ENCODE data around the gene KLRC4. TPM values are rescaled to one million over a fixed set of nuclear protein-coding genes. Genes with fewer than 3 reads are reported as not detected.

KLRC4 gene
- total and polyA plus RNA-seq, 2 of the 8 experiments (the other 6 are each of a cell fraction or from before 2014, with no cell fraction given), result not detected

DNA sequence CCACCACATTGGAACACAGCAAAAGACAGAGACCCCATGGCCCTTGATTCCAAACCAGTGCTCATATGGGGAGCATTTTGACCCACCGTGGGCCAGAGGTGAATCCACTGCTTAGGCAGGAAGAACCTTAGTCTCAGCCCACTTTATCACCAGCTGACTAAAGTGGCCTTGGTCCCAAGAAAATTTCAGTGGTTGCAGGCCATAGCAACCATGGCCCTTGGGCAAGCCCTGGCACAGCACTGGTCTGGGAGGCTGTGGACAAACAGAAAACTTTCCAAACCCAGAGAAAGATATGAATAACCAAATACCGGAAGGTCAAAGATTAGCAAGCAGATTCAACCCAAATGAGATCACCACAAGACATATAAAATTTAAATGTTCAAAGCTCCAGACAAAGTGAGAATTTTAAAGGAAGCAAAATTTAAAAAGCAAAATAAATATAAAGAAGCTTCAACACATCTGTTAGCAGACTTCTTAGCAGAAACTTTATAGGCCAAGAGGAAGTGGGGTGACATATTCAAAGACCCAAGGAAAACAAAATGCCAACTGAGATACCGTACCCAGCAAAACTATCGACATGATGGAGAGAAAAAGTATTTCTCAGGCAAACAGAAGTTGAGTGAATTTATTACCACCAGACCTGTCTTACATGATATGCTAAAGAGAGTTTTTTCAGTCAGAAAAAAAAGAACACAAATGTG lies 27.5 kb downstream of the KLRC4 start:
- no peak overlapping the region for H2BK20ac ChIP-seq (ENCODE audit: low read length)
- H3K4me2 ChIP-seq (ENCODE audit: insufficient read depth in 1 of 2, low read depth in 2 of 2, low read length in 2 of 2), result no peak overlapping the region
- H3K9ac ChIP-seq (replicated peaks in 1 of 4; ENCODE audit: extremely low read depth in 1 of 4, low read depth in 3 of 4, low read length in 3 of 4), result no peak overlapping the region
- H3K56ac ChIP-seq (replicated peaks; ENCODE audit: insufficient read length, low read depth, low read length), result no peak overlapping the region
- H3K36me3 ChIP-seq (ENCODE audit: control insufficient read depth in 2 of 4, insufficient read depth in 4 of 4, low read length in 3 of 4), result no peaks in the 10 kb centered on the region
- POLR2A ChIA-PET (ENCODE audit: partially characterized antibody), result no interaction called here
- no peak overlapping the region for H3K23ac ChIP-seq (ENCODE audit: insufficient read length)
- H2BK12ac ChIP-seq (ENCODE audit: low read depth, low read length), result no peak overlapping the region
- H4K5ac ChIP-seq (ENCODE audit: insufficient read length, low read depth, low read length), result no peak overlapping the region
- DNase-seq (ENCODE audit: low read depth in 1 of 2, low spot score in 2 of 2), result no peak
- H3K4me1 ChIP-seq (replicated peaks in 1 of 4; ENCODE audit: control insufficient read depth in 3 of 4, insufficient read depth in 4 of 4, low read length in 3 of 4), result no peaks in the 10 kb centered on the region
- no peak for FAIRE-seq
- H3K4ac ChIP-seq (replicated peaks; ENCODE audit: insufficient read length, low read depth, low read length), result no peak overlapping the region
- no peaks in the 10 kb centered on the region for H4K20me1 ChIP-seq (replicated peaks in 1 of 2; ENCODE audit: control insufficient read depth in 1 of 2, insufficient read depth in 2 of 2, low read length in 2 of 2)
- H2BK5ac ChIP-seq (ENCODE audit: low read depth, low read length), result no peak overlapping the region
- H2BK15ac ChIP-seq (ENCODE audit: low read length), result no peak overlapping the region
- WGBS, 2 experiments (ENCODE audit: extremely low coverage in 1 of 2, insufficient coverage in 1 of 2, insufficient read length in 1 of 2, insufficient replicate concordance in 2 of 2, low coverage in 1 of 2, low lambda C conversion rate in 2 of 2, missing lambda C conversion rate in 1 of 2), result 94% methylated on average over 4 of the region's 4 CpGs; no CpG with 5 or more reads in 1 of the 2 experiments
- no peak overlapping the region for H2AFZ ChIP-seq (ENCODE audit: low read length)
- no peaks in the 10 kb centered on the region for H3K27me3 ChIP-seq (replicated peaks in 1 of 4; ENCODE audit: control insufficient read depth in 3 of 4, extremely low read depth in 1 of 4, insufficient read depth in 3 of 4, low read length in 3 of 4)
- H3K4me3 ChIP-seq (ENCODE audit: extremely low read depth in 1 of 4, insufficient read depth in 2 of 4, low read depth in 3 of 4, low read length in 4 of 4), result no peak overlapping the region
- H2AK5ac ChIP-seq (ENCODE audit: low read depth, low read length), result no peak overlapping the region
- no peaks in the 10 kb centered on the region; a peak in 1 of 4 replicates for H3K9me3 ChIP-seq (ENCODE audit: insufficient read depth in 2 of 2, low read depth in 1 of 2, low read length in 1 of 2)
- H4K8ac ChIP-seq (ENCODE audit: extremely low read depth, insufficient read depth, low read length), result no peak overlapping the region; the same call in 1 of the 2 replicates
- H3K79me2 ChIP-seq (ENCODE audit: control insufficient read depth in 1 of 2, insufficient read depth in 2 of 2, low read length in 2 of 2), result no peaks in the 10 kb centered on the region
- TF ChIP-seq CBX8 (IDR thresholded peaks at IDR 0.05; ENCODE audit: borderline replicate concordance, low read depth, low read length) (no peak), TCF12 (IDR thresholded peaks at IDR 0.05; ENCODE audit: low read depth, low read length) (no peak)
- H4K91ac ChIP-seq (replicated peaks; ENCODE audit: insufficient read length, low read length), result no peak overlapping the region
- no peak overlapping the region for H3K27ac ChIP-seq (ENCODE audit: low read depth, low read length)
- no peaks in the 10 kb centered on the region for H3K23me2 ChIP-seq (ENCODE audit: low read depth, low read length)
- CTCF ChIA-PET (ENCODE audit: partially characterized antibody), result no interaction called here
- no peak overlapping the region for H3K18ac ChIP-seq (ENCODE audit: extremely low read depth, low read length)
- H2BK120ac ChIP-seq (replicated peaks; ENCODE audit: low read depth, low read length), result no peak overlapping the region
- H3K14ac ChIP-seq (ENCODE audit: insufficient read length), result no peak overlapping the region
- H3K79me1 ChIP-seq (ENCODE audit: low read depth, low read length), result no peaks in the 10 kb centered on the region

Data from H1 (cell line).